ENCODE results near the gene ATP11B. TPM values are rescaled to one million over a fixed set of nuclear protein-coding genes. Genes with fewer than 3 reads are reported as not detected.

Gene ATP11B
- total RNA-seq, 2 donors from 2014 or later, result 68.8 to 68.9 TPM

DNA sequence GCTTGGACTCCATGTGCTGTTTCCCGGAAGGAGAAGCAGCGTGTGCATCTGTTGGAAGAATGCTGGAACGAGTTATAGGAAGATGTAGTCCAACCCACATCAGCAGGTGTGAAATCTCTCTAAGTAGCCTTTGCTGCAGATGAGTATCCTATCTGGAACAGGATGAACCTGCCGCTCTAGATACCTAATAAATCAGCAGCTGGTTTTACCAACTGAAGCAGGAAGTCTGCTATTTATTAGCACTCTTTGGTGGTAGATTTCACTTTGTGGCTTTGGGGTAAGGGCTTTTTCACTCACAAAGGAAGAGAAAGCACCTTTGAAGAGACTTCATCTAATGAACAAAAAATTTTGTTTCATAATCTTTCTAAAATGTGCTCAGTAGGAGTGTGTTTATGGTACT, 120.6 kb downstream of the ATP11B start:
- no peaks in the 10 kb centered on the region for H3K4me1 ChIP-seq (ENCODE audit: control insufficient read depth in 1 of 2, low read depth in 2 of 2)
- no peaks in the 10 kb centered on the region for H3K27me3 ChIP-seq (replicated peaks; ENCODE audit: insufficient read depth)
- H3K27ac ChIP-seq, result no peak overlapping the region
- H3K9me3 ChIP-seq, result no peaks in the 10 kb centered on the region
- TF ChIP-seq, protein P1, sequence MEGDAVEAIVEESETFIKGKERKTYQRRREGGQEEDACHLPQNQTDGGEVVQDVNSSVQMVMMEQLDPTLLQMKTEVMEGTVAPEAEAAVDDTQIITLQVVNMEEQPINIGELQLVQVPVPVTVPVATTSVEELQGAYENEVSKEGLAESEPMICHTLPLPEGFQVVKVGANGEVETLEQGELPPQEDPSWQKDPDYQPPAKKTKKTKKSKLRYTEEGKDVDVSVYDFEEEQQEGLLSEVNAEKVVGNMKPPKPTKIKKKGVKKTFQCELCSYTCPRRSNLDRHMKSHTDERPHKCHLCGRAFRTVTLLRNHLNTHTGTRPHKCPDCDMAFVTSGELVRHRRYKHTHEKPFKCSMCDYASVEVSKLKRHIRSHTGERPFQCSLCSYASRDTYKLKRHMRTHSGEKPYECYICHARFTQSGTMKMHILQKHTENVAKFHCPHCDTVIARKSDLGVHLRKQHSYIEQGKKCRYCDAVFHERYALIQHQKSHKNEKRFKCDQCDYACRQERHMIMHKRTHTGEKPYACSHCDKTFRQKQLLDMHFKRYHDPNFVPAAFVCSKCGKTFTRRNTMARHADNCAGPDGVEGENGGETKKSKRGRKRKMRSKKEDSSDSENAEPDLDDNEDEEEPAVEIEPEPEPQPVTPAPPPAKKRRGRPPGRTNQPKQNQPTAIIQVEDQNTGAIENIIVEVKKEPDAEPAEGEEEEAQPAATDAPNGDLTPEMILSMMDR (IDR thresholded peaks at IDR 0.05), result no peak
- ATAC-seq (ENCODE audit: insufficient number of reproducible peaks, low FRiP score, low read depth) (no peak), DNase-seq (ENCODE audit: low spot score) (no peak)
- H3K4me3 ChIP-seq, result no peak overlapping the region
- peaks cover 10% of the 10 kb centered on the region for H3K36me3 ChIP-seq

GRCh38 chr3:182914341-182914740, 121.0 kb downstream of the ATP11B start:
- Histone ChIP-seq H3K4me1 (ENCODE audit: control insufficient read depth in 1 of 2, low read depth in 2 of 2) (no peaks in the 10 kb centered on the region), H3K27me3 (replicated peaks; ENCODE audit: insufficient read depth) (no peaks in the 10 kb centered on the region), H3K27ac (no peak overlapping the region), H3K36me3 (peaks cover 10% of the 10 kb centered on the region), H3K4me3 (no peak overlapping the region), H3K9me3 (no peaks in the 10 kb centered on the region)
- no peak for DNase-seq (ENCODE audit: low spot score)
- no peak for ATAC-seq (ENCODE audit: insufficient number of reproducible peaks, low FRiP score, low read depth)
- TF ChIP-seq, protein P1 (IDR thresholded peaks at IDR 0.05), result no peak

DNA sequence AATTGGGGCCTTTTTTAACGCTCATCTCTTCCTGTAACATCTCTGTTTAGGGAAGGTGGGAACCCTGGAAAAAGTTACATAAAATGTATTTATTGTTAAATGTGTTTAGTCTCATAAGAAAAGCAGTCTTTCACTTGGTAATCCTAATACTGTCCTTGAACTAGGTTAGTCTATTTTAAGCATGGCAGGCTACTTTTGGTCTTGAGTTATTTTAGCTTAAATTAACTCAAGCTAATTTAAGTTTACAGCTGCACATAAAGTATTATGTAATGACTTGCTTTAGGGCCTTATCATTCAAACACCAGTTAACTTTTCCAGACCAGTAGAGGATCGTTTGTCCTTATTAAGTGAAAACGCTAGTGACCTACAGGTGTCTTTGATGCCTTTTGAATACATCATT, 123.8 kb downstream of the ATP11B start:
- ATAC-seq (ENCODE audit: insufficient number of reproducible peaks, low FRiP score, low read depth) (no peak), DNase-seq (ENCODE audit: low spot score) (no peak)
- H3K4me1 ChIP-seq (ENCODE audit: control insufficient read depth in 1 of 2, low read depth in 2 of 2), result peaks cover 0 to 3% of the 10 kb centered on the region in 2 donors
- H3K36me3 ChIP-seq, result peaks cover 10% of the 10 kb centered on the region
- no peaks in the 10 kb centered on the region for H3K27me3 ChIP-seq (replicated peaks; ENCODE audit: insufficient read depth)
- TF ChIP-seq, protein P1 (IDR thresholded peaks at IDR 0.05), result no peak
- H3K9me3 ChIP-seq, result no peaks in the 10 kb centered on the region
- H3K4me3 ChIP-seq, result no peak overlapping the region
- no peak overlapping the region for H3K27ac ChIP-seq

DNA sequence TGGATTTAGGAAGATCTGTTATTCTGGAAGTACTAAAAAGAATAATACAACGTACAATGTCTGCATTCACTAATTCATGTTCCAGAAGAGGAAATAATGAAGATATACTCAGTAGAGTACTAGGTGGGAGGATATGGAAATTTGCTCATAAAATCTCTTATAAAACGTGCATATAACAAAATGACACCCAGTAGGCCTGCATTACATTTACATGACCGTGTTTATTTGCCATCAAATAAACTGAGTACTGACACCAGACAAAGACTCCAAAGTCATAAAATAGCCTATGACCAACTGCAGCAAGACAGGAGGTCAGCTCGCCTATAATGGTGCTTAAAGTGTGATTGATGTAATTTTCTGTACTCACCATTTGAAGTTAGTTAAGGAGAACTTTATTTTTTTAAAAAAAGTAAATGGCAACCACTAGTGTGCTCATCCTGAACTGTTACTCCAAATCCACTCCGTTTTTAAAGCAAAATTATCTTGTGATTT, 126.6 kb downstream of the ATP11B start:
- Histone ChIP-seq H3K27ac (peak overlapping the region in 1 of 2 donors; percentile 49), H3K4me1 (ENCODE audit: control insufficient read depth in 1 of 2, low read depth in 2 of 2) (peaks cover 0 to 3% of the 10 kb centered on the region in 2 donors), H3K27me3 (replicated peaks; ENCODE audit: insufficient read depth) (no peaks in the 10 kb centered on the region), H3K4me3 (no peak overlapping the region), H3K36me3 (no peaks in the 10 kb centered on the region), H3K9me3 (no peaks in the 10 kb centered on the region)
- TF ChIP-seq, protein P1 (IDR thresholded peaks at IDR 0.05), result no peak
- no peak for ATAC-seq (ENCODE audit: insufficient number of reproducible peaks, low FRiP score, low read depth)
- no peak for DNase-seq (ENCODE audit: low spot score)

DNA sequence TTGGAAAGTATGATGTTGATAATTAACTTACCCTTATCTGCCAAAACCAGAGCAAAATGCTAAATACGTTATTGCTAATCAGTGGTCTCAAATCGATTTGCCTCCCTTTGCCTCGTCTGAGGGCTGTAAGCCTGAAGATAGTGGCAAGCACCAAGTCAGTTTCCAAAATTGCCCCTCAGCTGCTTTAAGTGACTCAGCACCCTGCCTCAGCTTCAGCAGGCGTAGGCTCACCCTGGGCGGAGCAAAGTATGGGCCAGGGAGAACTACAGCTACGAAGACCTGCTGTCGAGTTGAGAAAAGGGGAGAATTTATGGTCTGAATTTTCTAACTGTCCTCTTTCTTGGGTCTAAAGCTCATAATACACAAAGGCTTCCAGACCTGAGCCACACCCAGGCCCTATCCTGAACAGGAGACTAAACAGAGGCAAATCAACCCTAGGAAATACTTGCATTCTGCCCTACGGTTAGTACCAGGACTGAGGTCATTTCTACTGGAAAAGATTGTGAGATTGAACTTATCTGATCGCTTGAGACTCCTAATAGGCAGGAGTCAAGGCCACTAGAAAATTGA, 127.3 kb downstream of the ATP11B start:
- Histone ChIP-seq H3K9me3 (no peaks in the 10 kb centered on the region), H3K4me1 (ENCODE audit: control insufficient read depth in 1 of 2, low read depth in 2 of 2) (peaks cover 3 to 6% of the 10 kb centered on the region in 2 donors)
- ATAC-seq (ENCODE audit: insufficient number of reproducible peaks, low FRiP score, low read depth), result no peak

More for the DNA sequence above, 127.3 kb downstream of the ATP11B start:
- Histone ChIP-seq H3K4me3 (no peak overlapping the region), H3K36me3 (no peaks in the 10 kb centered on the region), H3K27ac (peak overlapping the region in 1 of 2 donors; percentile 49), H3K27me3 (replicated peaks; ENCODE audit: insufficient read depth) (no peaks in the 10 kb centered on the region)
- TF ChIP-seq, protein P1 (IDR thresholded peaks at IDR 0.05), result no peak
- no peak for DNase-seq (ENCODE audit: low spot score)

All from thoracic aorta (tissue), 2 donors.